ENCODE data around the gene STON2.

GRCh38 chr14:81382517-81383225 is 17.5 kb downstream of the STON2 start:
- TF ChIP-seq TAF1 (conservative IDR thresholded peaks at IDR 0.05) (no peak), ATF3 (IDR thresholded peaks at IDR 0.05) (no peak), HNF4G (IDR thresholded peaks at IDR 0.05) (no peak), CTCF (IDR thresholded peaks at IDR 0.05; ENCODE audit: low read depth, low read length, missing input control) (no peak), GABPA (IDR thresholded peaks at IDR 0.05 in 1 of 2, conservative IDR thresholded peaks at IDR 0.05 in 1 of 2) (no peak), MAX (IDR thresholded peaks at IDR 0.05) (no peak)
